ENCODE measurements around the gene WIPF3. TPM values are rescaled to one million over a fixed set of nuclear protein-coding genes. Genes with fewer than 3 reads are reported as not detected.

WIPF3 gene
- total and polyA plus RNA-seq, 2 donors from 2014 or later = 3.8 to 4.5 TPM

DNA sequence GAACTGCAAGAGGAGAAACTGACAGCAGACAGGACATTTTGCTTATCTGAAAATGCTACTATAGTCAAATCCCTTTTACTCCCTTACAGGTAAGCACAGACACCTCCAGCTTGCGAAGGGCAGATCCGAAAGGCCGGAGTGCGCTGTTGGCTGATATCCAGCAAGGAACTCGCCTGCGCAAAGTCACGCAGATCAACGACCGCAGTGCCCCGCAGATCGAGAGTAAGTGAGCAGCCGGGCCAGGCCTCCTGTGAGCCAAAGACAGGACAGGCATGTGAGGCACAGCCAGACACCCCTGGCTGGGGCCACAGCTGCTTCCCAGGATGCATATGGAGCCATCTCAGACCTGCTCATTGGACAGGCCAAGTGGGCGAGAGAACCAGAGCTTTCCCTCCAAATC, 69.4 kb downstream of the WIPF3 start:
- H3K4me1 ChIP-seq (ENCODE audit: control insufficient read depth in 2 of 3, insufficient read depth in 2 of 3, low read depth in 1 of 3, low read length in 3 of 3) = no peaks in the 10 kb centered on the region
- no peak overlapping the region for H3K27ac ChIP-seq (ENCODE audit: low read depth in 2 of 2, low read length in 2 of 2)
- no peaks in the 10 kb centered on the region for H3K9me3 ChIP-seq (ENCODE audit: control insufficient read depth in 2 of 3, insufficient read depth in 1 of 3, low read length in 3 of 3)
- no peak overlapping the region for H3K9ac ChIP-seq (ENCODE audit: low read length in 3 of 3)
- TF ChIP-seq, protein P1, sequence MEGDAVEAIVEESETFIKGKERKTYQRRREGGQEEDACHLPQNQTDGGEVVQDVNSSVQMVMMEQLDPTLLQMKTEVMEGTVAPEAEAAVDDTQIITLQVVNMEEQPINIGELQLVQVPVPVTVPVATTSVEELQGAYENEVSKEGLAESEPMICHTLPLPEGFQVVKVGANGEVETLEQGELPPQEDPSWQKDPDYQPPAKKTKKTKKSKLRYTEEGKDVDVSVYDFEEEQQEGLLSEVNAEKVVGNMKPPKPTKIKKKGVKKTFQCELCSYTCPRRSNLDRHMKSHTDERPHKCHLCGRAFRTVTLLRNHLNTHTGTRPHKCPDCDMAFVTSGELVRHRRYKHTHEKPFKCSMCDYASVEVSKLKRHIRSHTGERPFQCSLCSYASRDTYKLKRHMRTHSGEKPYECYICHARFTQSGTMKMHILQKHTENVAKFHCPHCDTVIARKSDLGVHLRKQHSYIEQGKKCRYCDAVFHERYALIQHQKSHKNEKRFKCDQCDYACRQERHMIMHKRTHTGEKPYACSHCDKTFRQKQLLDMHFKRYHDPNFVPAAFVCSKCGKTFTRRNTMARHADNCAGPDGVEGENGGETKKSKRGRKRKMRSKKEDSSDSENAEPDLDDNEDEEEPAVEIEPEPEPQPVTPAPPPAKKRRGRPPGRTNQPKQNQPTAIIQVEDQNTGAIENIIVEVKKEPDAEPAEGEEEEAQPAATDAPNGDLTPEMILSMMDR (IDR thresholded peaks at IDR 0.05; ENCODE audit: borderline replicate concordance, extremely low read depth, insufficient read depth) = no peak
- DNase-seq = no peak
- no peak overlapping the region for H3K4me3 ChIP-seq (ENCODE audit: low read length in 3 of 3)
- no peak for FAIRE-seq
- intact Hi-C loops (cut with DNase I) = no loop called here
- H3K36me3 ChIP-seq (ENCODE audit: control insufficient read depth in 2 of 3, insufficient read depth in 3 of 3, low read length in 3 of 3) = no peaks in the 10 kb centered on the region
- H3K27me3 ChIP-seq (ENCODE audit: control insufficient read depth, insufficient read depth, low read length) = no peaks in the 10 kb centered on the region

DNA sequence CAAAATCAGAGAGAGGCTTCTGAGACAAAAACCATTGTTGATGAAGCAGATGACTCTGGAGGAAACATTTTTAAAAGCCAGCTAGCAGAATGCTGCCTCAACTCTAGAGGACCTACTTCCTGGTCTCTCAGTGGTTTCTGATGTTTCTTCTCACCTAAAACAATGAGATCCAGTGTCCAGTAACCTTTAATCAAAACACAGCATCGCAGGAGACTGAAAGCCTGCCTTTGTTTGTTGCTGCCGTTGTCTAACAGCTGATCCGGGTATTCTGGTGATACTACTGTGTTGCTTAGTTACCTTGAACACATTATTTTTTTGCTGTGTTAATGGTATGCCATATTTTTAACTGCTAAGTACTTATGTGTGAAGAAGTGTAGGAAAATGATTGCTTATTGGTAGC, 70.9 kb downstream of the WIPF3 start:
- Histone ChIP-seq H3K36me3 (ENCODE audit: control insufficient read depth in 2 of 3, insufficient read depth in 3 of 3, low read length in 3 of 3) (no peaks in the 10 kb centered on the region), H3K9ac (ENCODE audit: low read length in 3 of 3) (no peak overlapping the region), H3K4me3 (ENCODE audit: low read length in 3 of 3) (no peak overlapping the region), H3K9me3 (ENCODE audit: control insufficient read depth in 2 of 3, insufficient read depth in 1 of 3, low read length in 3 of 3) (no peaks in the 10 kb centered on the region), H3K27me3 (ENCODE audit: control insufficient read depth, insufficient read depth, low read length) (no peaks in the 10 kb centered on the region), H3K27ac (ENCODE audit: low read depth in 2 of 2, low read length in 2 of 2) (no peak overlapping the region), H3K4me1 (ENCODE audit: control insufficient read depth in 2 of 3, insufficient read depth in 2 of 3, low read depth in 1 of 3, low read length in 3 of 3) (no peaks in the 10 kb centered on the region)
- TF ChIP-seq, protein P1 (IDR thresholded peaks at IDR 0.05; ENCODE audit: borderline replicate concordance, extremely low read depth, insufficient read depth) = no peak
- intact Hi-C loops (cut with DNase I) = no loop called here
- FAIRE-seq (no peak), DNase-seq (peak in 2 of 5 donors; percentile 12 to 19)

DNA sequence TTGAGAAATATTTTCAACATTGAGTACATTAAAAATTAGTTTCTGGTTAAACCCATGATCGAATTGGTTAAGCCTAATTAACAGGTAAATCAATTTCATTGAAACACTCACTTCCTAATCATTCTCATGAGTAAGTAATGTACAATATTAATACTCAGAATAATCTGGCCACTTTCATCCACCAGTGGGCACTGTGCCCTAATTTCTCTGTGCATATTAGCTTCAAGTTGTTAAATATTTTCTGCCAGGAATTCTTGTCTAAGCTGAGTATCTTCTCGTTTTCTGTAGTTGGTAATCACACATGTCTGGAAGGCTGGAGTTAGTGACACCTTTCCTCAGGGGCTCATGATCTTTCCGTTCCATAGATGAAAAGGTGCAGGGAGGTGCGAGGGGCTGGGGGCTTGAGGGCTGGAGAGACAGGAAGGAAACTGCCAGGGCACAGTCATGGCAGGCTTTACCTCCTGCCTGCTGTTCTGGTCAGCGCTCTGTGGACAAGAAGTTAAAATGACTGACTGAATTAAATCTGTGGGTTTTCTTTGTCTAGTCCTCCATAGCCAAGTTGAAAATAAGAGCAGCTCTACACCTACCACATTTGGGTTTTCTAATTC, 71.9 kb downstream of the WIPF3 start:
- no peaks in the 10 kb centered on the region for H3K36me3 ChIP-seq (ENCODE audit: control insufficient read depth in 2 of 3, insufficient read depth in 3 of 3, low read length in 3 of 3)
- DNase-seq (peak in 3 of 5 donors; percentile 40 to 77 (median 61)), FAIRE-seq (peak; percentile 76)
- H3K4me3 ChIP-seq (ENCODE audit: low read length in 3 of 3) = no peak overlapping the region
- no peaks in the 10 kb centered on the region for H3K27me3 ChIP-seq (ENCODE audit: control insufficient read depth, insufficient read depth, low read length)
- no peaks in the 10 kb centered on the region for H3K9me3 ChIP-seq (ENCODE audit: control insufficient read depth in 2 of 3, insufficient read depth in 1 of 3, low read length in 3 of 3)
- no peak overlapping the region for H3K27ac ChIP-seq (ENCODE audit: low read depth in 2 of 2, low read length in 2 of 2)
- H3K9ac ChIP-seq (ENCODE audit: low read length in 3 of 3) = no peak overlapping the region
- no peaks in the 10 kb centered on the region for H3K4me1 ChIP-seq (ENCODE audit: control insufficient read depth in 2 of 3, insufficient read depth in 2 of 3, low read depth in 1 of 3, low read length in 3 of 3)
- intact Hi-C loops (cut with DNase I) = no loop called here
- TF ChIP-seq, protein P1 (IDR thresholded peaks at IDR 0.05; ENCODE audit: borderline replicate concordance, extremely low read depth, insufficient read depth) = peak; percentile 56

DNA sequence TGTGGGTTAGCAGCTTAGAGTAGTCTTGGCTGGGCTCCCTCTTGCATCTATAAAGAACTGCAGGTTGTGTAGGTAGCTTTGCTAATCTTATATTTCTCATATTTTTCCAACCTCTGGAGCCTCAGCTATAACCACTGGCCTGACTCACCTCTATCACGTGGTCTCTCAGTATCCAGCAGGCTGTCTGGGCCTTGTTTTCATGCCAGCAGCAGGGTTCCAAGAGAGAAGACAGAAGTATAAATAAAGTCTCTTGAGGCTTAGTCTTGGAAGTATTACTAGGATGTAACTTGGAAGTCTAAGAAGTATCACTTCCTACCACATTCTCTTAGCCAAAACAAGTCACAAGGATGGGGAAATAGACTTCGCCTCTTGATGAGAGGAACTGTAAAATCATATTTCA, 73.3 kb downstream of the WIPF3 start:
- Histone ChIP-seq H3K27ac (ENCODE audit: low read depth in 2 of 2, low read length in 2 of 2) (no peak overlapping the region), H3K4me3 (ENCODE audit: low read length in 3 of 3) (no peak overlapping the region), H3K9ac (ENCODE audit: low read length in 3 of 3) (no peak overlapping the region), H3K27me3 (ENCODE audit: control insufficient read depth, insufficient read depth, low read length) (no peaks in the 10 kb centered on the region), H3K9me3 (ENCODE audit: control insufficient read depth in 2 of 3, insufficient read depth in 1 of 3, low read length in 3 of 3) (no peaks in the 10 kb centered on the region), H3K36me3 (ENCODE audit: control insufficient read depth in 2 of 3, insufficient read depth in 3 of 3, low read length in 3 of 3) (no peaks in the 10 kb centered on the region), H3K4me1 (ENCODE audit: control insufficient read depth in 2 of 3, insufficient read depth in 2 of 3, low read depth in 1 of 3, low read length in 3 of 3) (peaks cover 0 to 2% (median 0%) of the 10 kb centered on the region in 3 donors)
- DNase-seq (no peak), FAIRE-seq (no peak)
- intact Hi-C loops (cut with DNase I) = no loop called here
- TF ChIP-seq, protein P1 (IDR thresholded peaks at IDR 0.05; ENCODE audit: borderline replicate concordance, extremely low read depth, insufficient read depth) = no peak
